Limb (tissue), 2 donors: ENCODE results near the gene SLC25A43.
"Not testable (repeated sequence)": the region's sequence is repeated elsewhere in the genome, so short reads cannot be mapped to it uniquely, and the experiment has no call there.

Experiments
- DNase-seq, 2 donors: peaks; one replicate each; pipeline ENCODE4 v3.0.0-alpha.2; 2016; ENCODE audit errors: extremely low spot score in 2 of 2

The SLC25A43 gene

GRCh38 chrX:119398974-119399771 lies at the start of gene SLC25A43:
Gene SLC25A43 (plus strand): TSS chrX:119399336. CDS start chrX:119399404, 68 bp downstream.
- peak in 1 of 2 donors; percentile 56 for DNase-seq

GRCh38 chrX:119359618-119360382 lies 39.3 kb upstream of the SLC25A43 start:
- no peak for DNase-seq

DNA sequence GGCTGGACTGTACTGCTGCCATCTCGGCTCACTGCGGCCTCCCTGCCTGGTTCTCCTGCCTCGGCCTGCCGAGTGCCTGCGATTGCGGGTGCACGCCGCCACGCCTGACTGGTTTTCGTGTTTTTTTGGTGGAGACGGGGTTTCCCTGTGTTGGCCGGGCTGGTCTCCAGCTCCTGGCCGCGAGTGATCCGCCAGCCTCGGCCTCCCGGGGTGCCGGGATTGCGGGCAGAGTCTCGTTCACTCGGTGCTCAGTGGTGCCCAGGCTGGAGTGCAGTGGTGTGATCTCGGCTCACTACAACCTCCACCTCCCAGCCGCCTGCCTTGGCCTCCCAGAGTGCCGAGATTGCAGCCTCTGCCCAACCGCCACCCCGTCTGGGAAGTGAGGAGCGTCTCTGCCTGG lies 37.7 kb upstream of the SLC25A43 start:
- DNase-seq: not testable (repeated sequence)

- not testable (repeated sequence) for DNase-seq
Observed at GRCh38 chrX:119362074-119362473, 37.1 kb upstream of the SLC25A43 start.

- no peak for DNase-seq
Observed at GRCh38 chrX:119363391-119363790, 35.7 kb upstream of the SLC25A43 start.

DNA sequence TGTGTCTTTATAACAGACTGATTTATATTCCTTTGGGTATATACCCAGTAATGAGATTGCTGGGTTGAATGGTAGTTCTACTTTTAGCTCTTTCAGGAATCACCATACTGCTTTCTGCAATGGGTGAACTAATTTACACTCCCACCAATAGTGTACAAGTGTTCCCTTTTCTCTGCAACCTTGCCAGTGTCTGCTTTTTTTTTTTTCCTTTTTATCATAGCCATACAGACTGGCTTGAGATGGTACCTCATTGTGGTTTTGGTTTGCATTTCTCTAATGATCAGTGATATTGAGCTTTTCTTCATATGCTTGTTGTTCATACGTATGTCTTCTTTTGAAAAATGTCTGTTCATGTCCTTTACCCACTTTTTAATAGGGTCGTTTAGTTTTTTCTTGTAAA lies 27.3 kb upstream of the SLC25A43 start:
- not testable (repeated sequence) for DNase-seq

DNA sequence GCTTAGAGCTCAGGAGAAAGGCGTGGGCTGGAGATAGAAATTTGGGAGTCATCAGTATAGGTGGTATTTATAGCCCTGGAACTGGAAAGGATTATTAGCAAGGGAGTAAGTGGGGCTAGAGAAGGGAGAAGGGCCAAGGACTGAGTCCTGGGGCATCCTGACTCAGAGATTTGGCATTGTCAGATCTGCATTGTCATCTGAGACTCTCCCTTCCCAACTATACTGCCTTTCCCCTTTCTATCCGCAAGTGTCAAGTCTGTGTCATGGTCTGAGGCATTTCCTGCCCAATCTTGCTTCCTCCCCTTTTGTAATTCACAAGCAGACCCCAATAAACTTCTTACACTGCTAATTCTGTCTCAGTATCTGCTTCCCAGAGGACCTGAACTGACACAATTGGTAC lies 24.4 kb upstream of the SLC25A43 start:
- DNase-seq: no peak

DNA sequence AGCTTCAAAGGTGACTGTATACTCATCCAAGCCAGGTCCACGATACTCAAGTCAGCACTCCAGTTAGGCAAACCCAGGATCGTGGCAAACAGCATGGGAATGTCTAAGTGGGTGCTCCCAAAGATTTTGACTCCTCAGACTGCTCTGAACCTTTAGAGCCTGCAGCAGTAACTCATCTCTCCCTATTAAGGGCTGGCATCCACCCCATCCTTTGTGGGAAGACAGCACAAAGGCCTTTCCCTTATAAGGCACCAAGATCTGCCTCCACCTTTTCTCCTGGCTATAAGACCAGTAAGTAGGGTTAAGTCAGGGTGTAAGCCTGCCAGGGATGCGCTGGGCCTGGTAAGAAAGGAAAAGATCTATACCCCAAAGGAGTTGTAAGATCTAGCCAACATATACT lies 23.6 kb upstream of the SLC25A43 start:
- DNase-seq: no peak

- no peak for DNase-seq
Observed at GRCh38 chrX:119376312-119376711, 22.8 kb upstream of the SLC25A43 start.

GRCh38 chrX:119381349-119381944 lies 17.7 kb upstream of the SLC25A43 start:
- DNase-seq: no peak

DNA sequence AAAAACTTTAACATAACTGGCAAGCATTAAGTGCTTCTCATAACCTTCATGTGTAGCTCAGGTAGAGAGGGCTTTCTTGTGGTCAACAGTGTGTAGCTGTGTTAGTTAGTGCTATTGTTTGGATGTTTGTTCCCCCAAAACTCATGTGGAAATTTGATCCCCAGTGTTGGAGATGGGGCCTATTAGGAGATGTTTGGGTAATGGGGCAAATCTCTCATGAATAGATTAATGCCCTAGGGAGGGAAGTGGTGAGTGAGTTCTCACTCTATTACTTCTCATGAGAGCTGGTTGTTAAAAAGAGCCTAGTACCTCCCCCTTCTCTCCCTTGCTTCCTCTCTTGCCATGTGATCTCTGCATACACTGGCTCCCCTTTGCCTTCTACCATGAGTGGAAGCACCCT lies 16.5 kb upstream of the SLC25A43 start:
- DNase-seq: no peak

DNA sequence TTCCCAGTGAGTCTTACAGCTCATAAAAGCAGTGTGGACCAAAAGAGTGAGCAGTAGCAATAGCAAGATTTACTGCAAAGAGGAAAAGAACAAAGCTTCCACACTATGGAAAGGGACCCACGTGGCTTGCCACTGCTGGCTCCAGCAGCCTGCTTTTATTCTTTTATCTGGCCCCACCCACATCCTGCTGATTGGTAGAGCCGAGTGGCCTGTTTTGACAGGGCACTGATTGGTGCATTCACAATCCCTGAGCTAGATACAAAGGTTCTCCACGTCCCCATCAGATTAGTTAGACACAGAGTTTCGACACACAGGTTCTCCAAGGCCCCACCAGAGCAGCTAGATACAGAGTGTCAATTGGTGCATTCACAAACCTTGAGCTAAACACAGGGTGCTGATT lies 12.5 kb upstream of the SLC25A43 start:
- not testable (repeated sequence) for DNase-seq

DNA sequence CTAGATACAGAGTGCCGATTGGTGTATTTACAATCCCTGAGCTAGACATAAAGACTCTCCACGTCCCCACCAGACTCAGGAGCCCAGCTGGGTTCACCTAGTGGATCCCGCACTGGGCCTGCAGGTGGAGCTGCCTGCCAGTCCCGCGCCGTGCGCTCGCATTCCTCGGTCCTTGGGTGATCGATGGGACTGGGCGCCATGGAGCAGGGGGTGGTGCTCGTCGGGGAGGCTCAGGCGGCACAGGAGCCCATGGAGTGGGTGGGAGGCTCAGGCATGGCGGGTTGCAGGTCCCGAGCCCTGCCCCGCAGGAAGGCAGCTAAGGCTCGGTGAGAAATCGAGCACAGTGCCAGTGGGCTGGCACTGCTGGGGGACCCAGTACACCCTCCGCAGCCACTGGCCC lies 11.7 kb upstream of the SLC25A43 start:
- not testable (repeated sequence) for DNase-seq

DNA sequence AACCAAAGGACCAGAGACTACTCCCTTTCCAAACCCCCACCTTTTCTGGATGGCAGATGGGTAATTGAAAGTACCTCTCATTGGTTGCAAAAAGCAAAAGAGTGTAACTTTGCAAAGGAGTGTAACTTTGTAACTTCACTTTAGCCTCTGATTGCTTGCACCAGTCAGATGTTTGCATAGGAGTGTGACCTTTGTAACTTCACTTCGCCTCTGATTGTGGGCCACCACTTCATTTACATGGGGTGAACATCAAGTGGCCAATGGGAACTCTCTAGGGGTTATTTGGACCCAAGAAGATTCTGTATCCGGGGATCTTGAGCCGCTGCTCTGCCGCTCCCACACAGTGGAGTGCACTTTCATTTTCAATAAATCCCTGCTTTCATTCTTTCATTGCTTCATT lies 9.9 kb upstream of the SLC25A43 start:
- no peak for DNase-seq

DNA sequence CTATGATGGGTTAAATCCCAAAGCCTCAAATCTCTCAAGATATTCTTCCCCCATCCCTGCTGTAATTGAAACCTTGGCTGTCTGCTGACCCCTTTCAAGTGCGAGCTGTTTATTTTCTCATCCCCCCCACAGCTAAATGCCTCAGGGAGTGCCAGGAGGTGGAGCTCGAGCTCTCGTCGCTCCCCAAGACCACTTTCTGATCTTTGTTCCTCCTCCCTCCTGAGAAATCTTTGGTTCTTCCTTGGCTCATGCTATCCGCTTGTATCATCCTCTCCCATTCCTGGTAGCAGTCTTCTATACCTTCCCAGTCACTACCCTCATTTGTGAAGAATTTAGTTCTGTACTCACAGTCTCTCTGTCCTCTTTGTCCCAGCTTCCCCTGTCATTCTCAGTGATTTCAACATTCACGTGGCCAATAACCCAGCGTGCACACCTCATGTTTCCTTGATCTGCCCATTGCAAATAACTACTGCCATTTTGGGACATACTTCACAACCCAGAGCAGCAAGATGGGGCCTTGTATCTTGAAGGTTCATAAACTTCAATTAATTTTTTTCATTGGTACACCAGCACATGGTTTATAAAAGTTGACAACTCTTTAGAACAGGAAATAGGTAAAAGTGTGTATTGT lies 9.2 kb upstream of the SLC25A43 start:
- DNase-seq: no peak

GRCh38 chrX:119391279-119391678 lies 7.9 kb upstream of the SLC25A43 start:
- no peak for DNase-seq

DNA sequence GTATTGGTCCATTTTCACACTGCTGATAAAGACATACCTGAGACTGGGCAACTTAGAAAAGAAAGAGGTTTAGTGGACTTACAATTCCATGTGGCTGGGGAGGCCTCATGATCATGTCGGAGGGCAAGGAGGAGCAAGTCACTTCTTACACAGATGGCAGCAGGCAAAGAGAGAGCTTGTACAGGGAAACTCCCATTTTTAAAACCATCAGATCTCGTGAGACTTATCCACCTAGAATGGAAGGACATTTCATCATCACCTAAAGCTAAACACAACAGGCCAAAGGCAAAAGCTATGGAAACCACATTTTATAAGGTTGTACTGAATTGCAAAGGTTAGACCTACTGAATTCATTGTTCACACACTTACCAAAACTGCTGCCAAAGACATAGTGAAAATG lies 6.0 kb upstream of the SLC25A43 start:
- no peak for DNase-seq

DNA sequence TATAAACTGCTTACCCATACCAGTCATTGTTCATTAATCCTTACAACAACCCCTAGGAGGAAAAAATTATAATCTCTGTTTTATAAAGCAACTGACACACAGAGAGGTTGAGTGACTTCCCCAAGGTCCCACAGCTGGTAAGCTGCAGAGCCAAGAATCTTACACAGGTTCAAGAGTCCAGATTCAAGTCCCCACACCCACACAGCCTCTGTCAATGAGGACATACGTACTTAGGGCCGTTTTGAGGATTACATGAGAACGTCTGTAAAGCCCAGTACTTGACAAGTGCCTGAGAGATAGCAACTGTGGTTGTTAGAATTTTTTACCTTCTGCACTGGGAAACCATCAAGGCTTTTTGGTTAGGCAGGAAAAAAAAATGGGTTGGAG lies 556 bp upstream of the SLC25A43 start:
- DNase-seq: no peak

DNA sequence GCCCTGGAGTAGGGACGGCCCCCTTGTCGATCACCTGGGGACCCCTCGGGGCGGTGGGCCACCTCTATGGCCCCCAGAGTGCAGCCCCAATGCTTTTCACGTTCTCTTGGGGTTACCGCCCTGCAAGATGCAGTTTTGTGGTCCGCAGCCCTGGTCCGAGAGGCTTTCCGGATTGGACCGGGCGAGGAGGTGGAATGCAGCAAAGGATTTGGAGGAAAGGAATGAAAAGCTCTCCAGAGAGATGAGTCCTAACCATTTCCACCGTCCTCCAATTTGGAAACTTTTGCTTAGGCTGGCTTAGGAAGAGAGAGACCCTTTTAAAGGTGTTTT lies 601 bp downstream of the SLC25A43 start:
- no peak for DNase-seq

DNA sequence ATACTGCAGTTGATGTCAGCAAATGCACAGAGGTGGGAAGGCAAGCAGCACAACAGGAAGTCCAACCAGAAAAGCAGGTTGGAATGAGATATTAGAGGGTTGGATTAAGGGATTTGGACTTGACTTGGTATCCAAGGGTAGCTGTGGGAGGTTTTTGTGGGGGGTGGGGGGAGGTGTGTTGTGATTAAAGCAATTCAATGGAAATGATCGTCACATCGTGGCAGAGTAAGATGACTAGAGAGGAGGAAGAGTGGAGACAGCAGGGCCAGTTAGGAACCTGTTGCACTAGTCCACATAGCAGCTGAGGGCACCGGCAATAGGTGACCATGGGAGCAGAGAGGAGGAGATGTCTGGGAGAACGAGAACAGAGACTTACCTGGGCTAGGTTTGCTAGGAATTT lies 2.4 kb downstream of the SLC25A43 start:
- no peak for DNase-seq

GRCh38 chrX:119402588-119402987 lies 3.5 kb downstream of the SLC25A43 start:
- DNase-seq: no peak

DNA sequence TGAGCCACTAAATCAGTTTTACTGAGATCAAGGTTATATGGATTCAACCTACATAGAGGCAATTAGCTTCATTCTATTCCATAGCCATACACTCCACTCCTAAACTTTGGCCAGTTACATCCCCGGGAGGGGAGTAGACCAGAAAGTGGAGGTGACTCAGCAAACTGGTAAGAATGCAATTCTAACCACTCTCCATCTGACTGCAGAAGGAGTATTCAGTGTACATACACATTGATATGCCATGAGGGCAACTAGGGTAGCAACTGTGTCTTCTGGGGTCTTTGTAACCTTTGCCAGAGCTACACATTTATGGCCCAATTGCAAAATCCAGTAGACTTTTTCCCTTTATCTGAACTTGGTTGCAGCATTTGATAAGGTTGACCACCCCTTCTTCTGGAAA lies 7.6 kb downstream of the SLC25A43 start:
- no peak for DNase-seq
